Measurements from ENCODE around the gene ZGRF1.
"Not testable (repeated sequence)": the region's sequence is repeated elsewhere in the genome, so short reads cannot be mapped to it uniquely, and the experiment has no call there.

ZGRF1 gene

GRCh38 chr4:112546476-112546875, 90.2 kb downstream of the ZGRF1 start:
- FAIRE-seq = no peak

DNA sequence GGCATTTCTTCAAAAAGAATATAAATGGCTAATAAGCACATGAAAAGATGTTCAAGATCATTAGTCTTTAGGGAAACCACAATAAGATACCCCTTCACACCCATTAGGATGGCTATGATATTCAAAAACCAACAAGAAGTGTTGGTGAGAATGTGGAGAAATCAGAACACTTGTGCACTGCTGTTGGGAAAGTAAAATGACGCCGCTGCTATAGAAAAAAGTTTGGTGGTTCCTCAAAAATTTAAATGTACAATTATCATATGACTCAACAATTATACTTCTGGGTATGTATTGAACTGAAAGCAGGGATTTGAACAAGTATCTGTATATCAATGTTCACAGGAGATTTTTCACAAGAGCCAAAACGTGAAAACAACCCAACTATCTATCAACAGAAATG, 91.4 kb downstream of the ZGRF1 start:
- FAIRE-seq = no peak

DNA sequence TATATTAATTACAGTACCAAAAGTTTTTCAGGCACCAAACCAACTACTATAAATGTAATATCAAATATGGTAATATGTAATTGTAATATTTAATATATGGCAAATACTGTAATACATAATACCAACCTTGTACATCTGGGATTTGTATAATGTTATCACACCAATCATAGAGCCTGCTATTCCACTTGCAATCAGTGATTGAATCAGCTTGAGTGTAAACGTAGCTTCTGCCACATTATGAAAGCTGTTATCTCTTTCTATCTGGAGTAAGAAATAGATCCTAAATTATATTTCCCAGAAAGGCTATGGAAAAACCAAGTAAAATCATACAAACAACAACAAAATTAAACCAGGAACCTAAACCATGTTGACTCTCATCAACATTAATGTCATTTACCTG, 96.0 kb downstream of the ZGRF1 start:
- no peak for FAIRE-seq

- FAIRE-seq = no peak
Measured at GRCh38 chr4:112536123-112536522, 100.6 kb downstream of the ZGRF1 start.

GRCh38 chr4:112532267-112532666, 104.4 kb downstream of the ZGRF1 start:
- no peak for FAIRE-seq

- FAIRE-seq = no peak
Measured at GRCh38 chr4:112531146-112531545, 105.6 kb downstream of the ZGRF1 start.

DNA sequence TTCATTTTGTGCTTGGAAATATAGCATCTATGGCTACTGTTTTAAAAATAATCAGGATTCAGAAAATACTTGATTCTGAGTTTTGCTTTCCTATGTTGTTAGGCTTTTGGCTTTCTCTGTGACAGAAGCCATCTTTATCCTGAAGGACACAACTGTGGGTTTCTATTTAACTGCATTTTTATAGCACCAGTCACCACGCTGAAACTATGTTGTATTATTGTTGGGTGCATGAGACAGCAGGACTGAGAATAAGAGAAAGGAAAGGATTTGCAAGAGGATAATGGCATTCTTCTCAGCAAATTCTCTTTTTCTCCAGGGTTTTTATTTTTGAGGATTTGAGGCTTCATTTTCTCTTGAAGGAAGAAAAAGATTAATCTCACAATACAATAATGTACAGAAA, 110.6 kb downstream of the ZGRF1 start:
- no peak for FAIRE-seq

GRCh38 chr4:112523764-112524505, 112.8 kb downstream of the ZGRF1 start:
- FAIRE-seq = no peak

DNA sequence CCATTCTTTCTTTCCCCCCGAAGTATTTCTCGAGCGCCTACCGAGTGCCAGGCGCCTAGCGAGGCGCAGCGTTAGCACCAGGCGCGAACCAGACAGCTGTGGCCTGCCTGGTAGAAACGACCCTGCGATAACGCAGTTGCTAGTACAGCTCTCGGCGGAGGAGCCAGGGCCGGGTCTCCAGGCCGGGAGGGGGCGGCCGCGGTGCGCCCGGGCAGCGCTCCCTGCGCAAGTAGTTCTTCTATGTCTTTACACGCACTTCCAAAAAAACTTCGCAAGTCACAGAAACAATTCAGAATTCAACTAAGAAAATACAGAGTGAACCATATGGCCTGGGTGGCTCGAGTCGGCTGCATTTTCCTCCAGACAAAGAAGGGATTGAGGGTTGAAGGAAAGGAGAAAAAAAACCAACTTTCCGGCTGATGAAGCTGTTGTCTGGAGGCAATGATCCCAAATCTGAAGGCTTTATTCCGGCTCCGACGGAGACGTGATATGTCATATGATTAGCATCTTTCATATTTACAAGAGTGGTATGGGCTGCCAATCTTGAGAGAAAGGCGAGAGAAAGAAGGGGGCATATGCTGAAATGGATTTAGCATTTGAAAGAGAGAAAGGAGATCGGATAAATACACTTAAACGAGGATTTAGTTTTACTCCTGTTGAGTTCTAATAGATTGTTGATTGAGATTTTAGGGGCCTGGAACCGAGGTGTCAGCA, 113.5 kb downstream of the ZGRF1 start:
- FAIRE-seq = no peak

DNA sequence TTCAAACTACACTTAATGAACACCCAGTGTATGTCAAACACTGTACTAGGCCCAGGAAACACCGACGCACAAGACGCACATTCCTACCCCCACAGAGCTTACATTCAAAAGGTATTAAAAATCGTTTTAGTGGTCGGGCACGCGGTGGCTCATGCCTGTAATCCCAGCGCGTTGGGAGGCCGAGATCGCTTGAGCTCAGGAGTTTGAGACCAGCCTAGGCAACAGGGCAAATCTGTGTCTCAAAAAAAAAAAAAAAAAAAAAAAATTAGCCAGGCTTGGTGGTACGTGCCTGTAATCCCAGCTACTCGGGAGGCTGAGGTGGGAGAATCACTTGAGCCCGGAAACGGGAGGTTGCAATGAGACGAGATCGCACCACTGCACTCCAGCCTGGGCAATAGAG, 114.3 kb downstream of the ZGRF1 start:
- FAIRE-seq = not testable (repeated sequence)

DNA sequence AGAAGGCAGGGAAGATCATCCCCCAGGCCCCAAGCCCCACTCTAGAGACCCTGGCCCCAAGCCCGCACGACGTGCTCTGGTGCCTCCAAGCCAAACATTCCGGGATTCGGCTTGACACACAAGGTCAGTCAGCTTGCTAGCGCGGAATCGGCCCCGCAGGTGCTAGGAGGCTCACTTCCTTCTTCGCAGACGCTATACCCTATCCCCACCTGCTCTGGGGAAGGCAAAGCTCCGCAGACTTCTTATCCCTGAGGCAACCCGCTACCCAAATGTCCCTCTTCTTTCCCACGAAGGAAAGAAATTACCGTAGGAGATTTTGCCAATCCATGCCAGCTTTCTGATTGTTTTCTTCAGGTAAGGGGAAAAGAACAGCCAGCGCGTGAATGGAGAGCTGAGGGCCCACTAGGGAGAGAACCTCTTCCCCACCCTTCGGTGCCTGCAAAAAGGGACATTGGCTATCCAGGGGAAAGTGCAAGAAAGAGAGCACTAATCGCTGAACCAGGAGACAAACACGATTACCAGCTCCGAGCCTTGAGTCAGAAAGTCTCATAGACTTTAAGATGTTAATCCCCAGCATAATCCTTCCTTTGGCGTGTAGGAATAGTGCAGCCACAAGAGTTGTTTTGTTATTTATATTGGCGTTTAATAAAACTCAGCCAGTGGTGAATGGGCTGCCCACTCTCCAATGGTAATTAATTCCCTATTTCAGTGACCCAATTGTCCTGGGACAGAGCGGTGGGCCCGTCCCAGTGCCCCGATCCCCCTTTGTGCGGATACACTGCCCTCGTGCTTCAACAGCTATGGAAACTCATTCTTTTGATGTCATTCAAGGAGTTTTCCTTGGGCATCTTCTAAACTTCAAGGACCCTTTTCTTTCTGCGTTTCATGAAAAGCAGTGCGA, 115.3 kb downstream of the ZGRF1 start:
- no peak for FAIRE-seq

DNA sequence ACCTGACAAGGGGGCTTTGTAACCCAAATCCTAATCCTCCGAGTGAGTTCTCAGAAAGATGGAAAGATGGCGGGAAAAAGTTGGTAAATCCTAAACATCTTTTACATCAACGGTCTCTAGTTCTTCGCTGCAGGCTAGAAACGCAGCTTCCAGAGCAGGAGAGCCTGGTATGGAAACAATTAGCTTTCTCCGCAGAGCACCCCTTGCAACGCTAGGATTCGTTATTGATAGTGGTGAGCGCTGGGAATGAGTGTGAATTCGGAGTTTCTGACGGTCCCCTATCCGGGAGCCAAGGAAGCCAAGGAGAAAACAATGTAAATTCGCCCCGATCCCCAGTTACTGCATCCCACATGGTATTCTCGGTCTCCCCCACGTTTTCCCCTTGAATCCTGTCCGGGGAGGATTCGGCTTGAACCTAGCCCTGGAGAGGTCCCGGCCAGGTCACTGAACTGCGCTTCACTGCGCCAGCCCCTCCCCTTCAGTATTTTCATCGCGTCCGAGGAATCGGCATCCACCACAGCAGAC, 116.0 kb downstream of the ZGRF1 start:
- FAIRE-seq = no peak

DNA sequence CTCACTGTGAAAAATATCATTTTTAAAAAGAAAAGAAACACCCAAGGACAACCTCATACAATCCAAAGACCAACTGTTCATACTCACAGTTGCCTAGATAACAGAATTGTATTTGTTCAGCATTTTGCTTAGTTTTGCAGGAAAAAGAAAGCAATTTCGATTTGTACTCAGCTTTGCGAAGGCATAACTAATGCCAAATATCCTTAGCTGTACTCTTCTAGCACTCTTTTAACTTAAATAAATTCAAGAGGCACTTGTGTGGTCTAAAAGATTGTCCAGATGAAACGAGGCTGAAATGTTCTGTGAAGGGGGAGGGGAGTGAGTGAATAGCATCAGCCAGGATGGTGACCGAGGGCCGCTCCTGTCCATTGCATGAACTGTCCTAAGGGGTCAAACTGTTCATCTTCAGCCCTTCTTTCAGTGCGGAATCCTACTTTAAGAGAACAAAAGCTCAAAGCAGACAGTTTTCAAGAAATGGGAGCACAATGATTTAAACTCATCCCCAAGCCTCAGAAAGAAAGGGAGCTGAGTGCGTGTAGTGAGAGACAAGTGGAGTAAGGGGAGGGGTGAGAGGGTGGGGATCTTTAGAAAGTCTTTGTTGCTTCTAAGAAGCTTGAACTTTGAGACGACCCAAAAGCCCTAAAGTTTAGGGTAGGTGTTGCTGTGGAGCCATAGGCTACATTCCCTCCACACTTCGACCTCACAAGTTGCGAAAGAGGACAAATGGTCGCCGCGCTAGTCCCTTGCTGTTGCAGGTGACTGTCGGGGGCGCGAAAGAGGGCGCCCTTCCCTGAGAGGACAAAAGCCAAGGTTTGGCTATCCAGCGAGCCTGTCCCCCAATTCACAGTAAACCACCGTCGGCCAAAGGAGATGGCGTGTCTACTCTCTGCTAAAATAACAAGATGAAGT, 116.8 kb downstream of the ZGRF1 start:
- no peak for FAIRE-seq

DNA sequence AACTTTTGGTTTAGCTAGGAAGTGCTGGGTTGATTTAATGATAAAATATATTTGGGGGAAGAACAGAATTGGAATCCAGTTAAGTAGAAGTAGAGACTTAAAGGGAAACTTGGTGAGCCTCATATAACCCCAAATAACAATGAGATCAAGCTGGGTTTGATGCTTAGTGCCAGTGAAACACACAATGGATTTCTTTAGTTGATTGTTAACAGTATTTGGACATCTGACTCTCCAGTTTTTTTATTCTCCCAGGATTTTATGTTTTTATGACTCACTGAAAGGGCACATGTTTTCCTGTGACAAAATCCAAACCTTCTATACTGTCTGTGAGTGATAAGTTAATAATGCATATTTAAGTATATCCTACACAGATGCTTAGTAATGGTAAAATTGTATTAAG, 118.0 kb downstream of the ZGRF1 start:
- FAIRE-seq = no peak

- FAIRE-seq = no peak
Measured at GRCh38 chr4:112517911-112518310, 118.8 kb downstream of the ZGRF1 start.

- no peak for FAIRE-seq
Measured at GRCh38 chr4:112517067-112517634, 119.6 kb downstream of the ZGRF1 start.

DNA sequence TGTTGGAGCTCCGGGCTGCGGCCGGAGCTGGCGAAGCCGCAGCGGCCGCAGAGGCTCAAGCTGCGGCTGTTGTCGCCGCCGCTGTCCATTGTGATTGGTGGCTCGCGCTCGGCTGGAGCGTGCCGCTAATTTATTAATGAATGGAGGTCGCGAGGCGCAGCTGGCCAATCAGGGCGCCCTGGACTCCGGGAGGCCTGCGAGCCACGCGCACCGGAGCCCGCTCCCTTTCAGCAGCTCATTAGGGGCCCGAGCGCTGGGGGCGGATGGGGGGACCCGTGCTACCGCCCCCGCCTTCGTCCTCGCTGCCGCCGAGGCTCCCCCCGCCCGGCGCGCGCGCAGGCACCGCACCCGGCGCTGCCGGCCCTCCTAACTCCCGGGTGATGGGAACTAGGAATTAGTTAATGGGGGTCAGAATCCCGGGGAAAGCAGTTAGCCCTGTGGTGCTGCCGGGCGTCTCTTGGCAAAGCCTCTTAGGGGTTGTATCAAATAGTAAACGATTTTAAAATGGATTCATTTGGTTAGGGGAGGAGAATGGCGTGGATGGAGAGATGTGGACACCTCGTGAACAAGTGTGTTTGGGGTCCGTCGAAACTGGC, 120.1 kb downstream of the ZGRF1 start:
- no peak for FAIRE-seq

DNA sequence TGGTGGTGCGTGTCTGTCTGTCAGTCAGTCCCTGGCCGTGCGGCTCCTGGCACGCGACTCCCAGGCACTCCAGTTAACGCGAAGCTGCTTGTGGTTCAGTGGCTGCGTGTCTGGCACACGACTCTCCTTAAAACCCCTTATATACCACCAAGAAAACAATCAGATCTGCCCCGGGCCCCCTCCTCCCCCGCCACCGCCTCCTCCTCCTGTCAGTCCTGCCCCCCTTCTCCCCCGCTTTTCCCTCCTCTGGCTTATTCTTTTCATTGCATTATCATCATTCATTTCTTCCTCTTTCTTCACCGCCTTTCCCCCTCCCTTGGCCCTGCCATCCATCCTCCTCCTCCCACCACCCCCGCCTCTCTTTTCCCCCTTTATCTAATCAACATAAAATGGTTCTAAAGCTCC, 120.6 kb downstream of the ZGRF1 start, which contains the start of gene NEUROG2:
Gene NEUROG2 (minus strand): TSS at position 115 of the 405 bp plus-strand sequence. CDS start 705 bp downstream, outside the sequence.
- no peak for FAIRE-seq

GRCh38 chr4:112515198-112516065, 121.3 kb downstream of the ZGRF1 start:
- FAIRE-seq = no peak

DNA sequence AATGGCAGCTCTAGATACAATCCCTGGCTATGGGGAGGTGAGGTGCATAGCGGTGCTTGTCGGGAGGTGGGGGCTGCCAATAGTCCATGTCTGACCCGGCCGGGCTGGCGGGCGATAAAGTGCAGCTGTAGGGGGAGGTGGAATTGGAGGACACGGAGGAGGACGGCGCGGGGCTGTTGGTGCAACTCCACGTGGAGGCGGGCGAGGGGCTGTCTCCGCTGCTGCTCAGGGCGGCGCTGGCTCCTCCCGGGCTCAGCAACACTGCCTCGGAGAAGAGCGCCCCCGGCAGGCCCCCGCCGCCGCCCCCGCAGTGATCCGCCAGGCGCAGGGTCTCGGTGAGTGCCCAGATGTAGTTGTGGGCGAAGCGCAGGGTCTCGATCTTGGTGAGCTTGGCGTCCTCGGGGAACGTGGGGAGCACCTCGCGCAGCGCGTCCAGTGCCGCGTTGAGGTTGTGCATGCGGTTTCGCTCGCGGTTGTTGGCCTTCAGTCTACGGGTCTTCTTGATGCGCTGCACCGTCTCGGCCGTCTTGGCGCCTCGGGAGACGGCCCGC, 122.0 kb downstream of the ZGRF1 start:
- FAIRE-seq = no peak
